ENCODE results near the gene XRCC4.

Gene XRCC4

DNA sequence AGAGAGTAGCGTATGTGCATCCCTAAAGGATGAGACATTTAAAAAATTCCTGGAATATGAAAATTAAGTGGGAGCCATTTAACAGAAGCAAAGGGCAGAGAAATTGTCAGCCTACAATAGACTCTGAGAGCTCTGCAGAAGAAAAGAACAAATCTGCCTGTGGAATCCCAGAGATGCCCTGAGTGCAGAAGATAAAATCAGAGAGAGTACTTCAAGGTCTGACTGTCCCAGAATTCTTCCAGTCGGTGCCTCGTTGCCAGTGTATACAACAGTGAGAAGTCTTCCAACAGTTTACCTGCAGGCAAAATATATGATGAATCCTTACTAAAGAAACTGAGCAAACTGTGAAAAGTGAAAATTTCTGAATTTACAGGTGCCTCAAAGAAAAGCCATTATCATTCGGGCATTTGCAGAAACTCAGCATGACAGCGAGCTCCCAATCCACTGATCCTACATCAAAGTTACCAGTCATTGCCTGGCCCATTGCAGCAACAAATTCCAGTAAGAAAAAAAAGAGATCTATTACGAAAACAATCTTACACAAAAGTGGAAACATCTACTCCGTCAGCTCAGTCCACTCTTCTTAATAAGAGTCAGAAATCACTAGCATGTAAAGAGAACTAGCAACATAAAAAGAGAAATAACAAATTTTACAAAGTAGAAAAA is 301.4 kb downstream of the XRCC4 start:
- no peak overlapping the region for H3K4me3 ChIP-seq (ENCODE audit: insufficient read depth, low read depth, low read length)
- H3K27me3 ChIP-seq (ENCODE audit: control insufficient read depth, insufficient read depth, low read length, poor library complexity, severe bottlenecking): no peaks in the 10 kb centered on the region
- H3K27ac ChIP-seq (ENCODE audit: insufficient read depth, low read depth, low read length, poor library complexity, severe bottlenecking): peak overlapping the region; percentile 17
- no peaks in the 10 kb centered on the region for H3K9me3 ChIP-seq (ENCODE audit: control insufficient read depth, low read length)
- H3K4me1 ChIP-seq (ENCODE audit: control insufficient read depth, insufficient read depth, low read length): peaks cover 6% of the 10 kb centered on the region
- H3K36me3 ChIP-seq (ENCODE audit: control insufficient read depth, insufficient read depth, low read length): no peaks in the 10 kb centered on the region
- 52 to 55% methylated on average over 6 to 7 of the region's 7 CpGs for WGBS, 2 experiments

DNA sequence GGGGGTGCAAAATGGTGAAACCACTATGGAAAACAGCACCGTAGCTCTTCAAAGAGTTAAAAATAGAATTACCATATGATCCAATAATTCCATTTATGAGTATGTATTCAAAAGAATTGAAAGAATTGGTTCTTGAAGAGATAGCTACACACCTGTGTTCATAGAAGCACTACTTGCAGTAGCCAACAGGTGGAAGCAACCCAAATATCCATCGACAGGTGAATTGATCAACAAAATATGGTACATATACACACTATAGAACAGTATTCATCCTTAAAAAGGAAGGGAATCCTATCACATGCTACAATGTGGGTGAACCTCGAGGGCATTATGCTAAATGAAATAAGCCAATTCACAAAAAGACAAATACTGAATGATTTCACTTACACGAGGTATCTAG is 308.5 kb downstream of the XRCC4 start:
- no peaks in the 10 kb centered on the region for H3K36me3 ChIP-seq (ENCODE audit: control insufficient read depth, insufficient read depth, low read length)
- H3K9me3 ChIP-seq (ENCODE audit: control insufficient read depth, low read length): no peaks in the 10 kb centered on the region
- H3K4me1 ChIP-seq (ENCODE audit: control insufficient read depth, insufficient read depth, low read length): no peaks in the 10 kb centered on the region
- no peak overlapping the region for H3K4me3 ChIP-seq (ENCODE audit: insufficient read depth, low read depth, low read length)
- no peak overlapping the region for H3K27ac ChIP-seq (ENCODE audit: insufficient read depth, low read depth, low read length, poor library complexity, severe bottlenecking)
- whole genome bisulfite sequencing, 2 experiments: 98 to 100% methylated on average over 2 to 3 of the region's 4 CpGs
- no peaks in the 10 kb centered on the region for H3K27me3 ChIP-seq (ENCODE audit: control insufficient read depth, insufficient read depth, low read length, poor library complexity, severe bottlenecking)

DNA sequence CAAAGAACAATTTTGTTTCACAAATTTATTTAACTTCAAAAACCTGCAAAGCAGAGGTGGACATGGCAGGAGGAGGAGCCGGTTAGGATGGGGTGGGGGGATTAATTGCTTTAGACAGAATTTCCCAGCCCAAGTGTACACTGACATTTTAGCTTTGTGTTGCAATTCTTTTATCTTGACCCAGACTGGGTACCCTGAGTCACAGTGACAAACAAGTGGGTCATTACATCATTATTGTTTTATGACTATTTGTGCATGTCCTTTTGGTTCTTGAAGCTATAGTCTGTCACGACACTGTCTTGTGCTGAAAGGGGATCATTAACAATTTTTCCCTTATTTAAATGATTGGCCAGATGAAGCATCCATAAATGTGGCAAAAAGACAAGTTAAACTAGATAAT is 309.7 kb downstream of the XRCC4 start:
- Histone ChIP-seq H3K36me3 (ENCODE audit: control insufficient read depth, insufficient read depth, low read length) (no peaks in the 10 kb centered on the region), H3K27ac (ENCODE audit: insufficient read depth, low read depth, low read length, poor library complexity, severe bottlenecking) (no peak overlapping the region), H3K27me3 (ENCODE audit: control insufficient read depth, insufficient read depth, low read length, poor library complexity, severe bottlenecking) (no peaks in the 10 kb centered on the region), H3K4me1 (ENCODE audit: control insufficient read depth, insufficient read depth, low read length) (no peaks in the 10 kb centered on the region), H3K9me3 (ENCODE audit: control insufficient read depth, low read length) (no peaks in the 10 kb centered on the region), H3K4me3 (ENCODE audit: insufficient read depth, low read depth, low read length) (no peak overlapping the region)
- WGBS, 2 experiments: 100% methylated on average over 2 of the region's 2 CpGs

DNA sequence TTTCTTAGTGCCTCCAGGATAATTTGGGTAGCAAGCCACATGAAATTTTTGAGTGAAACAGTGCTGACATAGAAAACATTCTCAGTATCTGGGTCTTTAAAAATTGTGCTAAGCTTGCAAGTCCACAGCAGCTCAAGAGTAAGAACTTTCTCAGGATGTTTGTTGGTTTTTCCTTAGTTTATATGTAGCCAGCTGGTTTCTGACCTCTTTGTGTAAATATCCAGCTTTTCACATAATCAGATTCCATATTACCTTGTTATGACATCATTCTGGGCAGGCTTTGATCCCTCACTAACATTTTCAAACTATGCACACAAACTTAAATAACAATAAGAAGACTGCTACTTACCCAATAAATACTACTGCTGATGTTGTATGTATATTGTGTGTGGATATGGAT is 311.3 kb downstream of the XRCC4 start:
- no peaks in the 10 kb centered on the region for H3K4me1 ChIP-seq (ENCODE audit: control insufficient read depth, insufficient read depth, low read length)
- H3K27me3 ChIP-seq (ENCODE audit: control insufficient read depth, insufficient read depth, low read length, poor library complexity, severe bottlenecking): no peaks in the 10 kb centered on the region
- H3K9me3 ChIP-seq (ENCODE audit: control insufficient read depth, low read length): no peaks in the 10 kb centered on the region
- H3K4me3 ChIP-seq (ENCODE audit: insufficient read depth, low read depth, low read length): no peak overlapping the region
- H3K27ac ChIP-seq (ENCODE audit: insufficient read depth, low read depth, low read length, poor library complexity, severe bottlenecking): no peak overlapping the region
- no peaks in the 10 kb centered on the region for H3K36me3 ChIP-seq (ENCODE audit: control insufficient read depth, insufficient read depth, low read length)

DNA sequence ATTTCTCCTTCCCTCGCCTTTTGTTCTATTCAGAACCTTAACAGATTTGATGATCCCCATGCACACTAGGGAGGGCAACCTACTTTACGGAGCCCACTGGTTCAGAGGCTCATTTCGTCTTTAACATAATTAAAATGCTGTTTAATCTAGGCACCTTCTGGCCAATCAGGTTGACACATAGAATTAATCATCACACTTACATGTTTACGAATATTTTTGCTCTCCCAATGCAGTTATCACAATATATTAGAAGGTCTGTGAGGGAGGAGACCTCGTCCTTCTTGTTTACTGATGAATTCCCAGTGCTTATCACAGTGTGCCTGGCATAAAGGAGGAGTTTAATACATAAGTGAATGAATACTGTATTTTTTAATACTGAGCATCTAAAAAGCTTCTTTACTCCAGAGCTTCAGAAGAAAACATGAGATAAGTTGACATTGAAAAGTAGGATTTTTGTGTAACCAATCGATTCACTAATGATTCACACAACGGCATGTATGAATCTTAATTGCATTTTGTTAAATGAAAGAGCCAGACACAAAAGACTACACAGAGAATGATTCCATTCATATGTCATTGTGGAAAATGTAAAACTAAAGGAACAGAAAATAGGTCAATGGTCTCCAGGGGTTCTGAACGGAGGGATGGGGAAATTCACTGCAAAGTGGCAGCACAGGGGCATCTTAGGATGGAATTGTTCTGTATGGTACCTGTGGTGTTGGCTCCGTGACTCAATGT is 315.6 kb downstream of the XRCC4 start:
- 90 to 95% methylated on average over 7 to 9 of the region's 9 CpGs for WGBS, 2 experiments
- Histone ChIP-seq H3K36me3 (ENCODE audit: control insufficient read depth, insufficient read depth, low read length) (no peaks in the 10 kb centered on the region), H3K27me3 (ENCODE audit: control insufficient read depth, insufficient read depth, low read length, poor library complexity, severe bottlenecking) (no peaks in the 10 kb centered on the region), H3K4me3 (ENCODE audit: insufficient read depth, low read depth, low read length) (no peak overlapping the region), H3K4me1 (ENCODE audit: control insufficient read depth, insufficient read depth, low read length) (no peaks in the 10 kb centered on the region), H3K27ac (ENCODE audit: insufficient read depth, low read depth, low read length, poor library complexity, severe bottlenecking) (no peak overlapping the region), H3K9me3 (ENCODE audit: control insufficient read depth, low read length) (no peaks in the 10 kb centered on the region)

DNA sequence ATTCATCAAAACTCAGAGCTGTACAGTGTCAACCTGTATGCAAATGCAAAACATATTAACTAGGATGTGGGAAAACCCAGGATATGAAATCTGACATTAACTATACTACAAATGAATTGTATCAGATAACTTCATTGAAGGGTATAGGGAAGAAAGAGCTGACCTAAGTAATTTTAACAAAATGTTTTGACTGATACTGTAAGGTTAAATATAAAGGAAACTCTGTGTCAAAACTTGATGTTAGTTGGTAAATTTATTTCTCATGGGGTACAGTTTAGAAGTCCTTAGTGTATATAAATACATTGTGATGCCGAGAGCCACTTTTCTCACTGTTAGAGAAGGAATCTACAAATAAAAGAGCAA is 316.1 kb downstream of the XRCC4 start:
- no peak overlapping the region for H3K4me3 ChIP-seq (ENCODE audit: insufficient read depth, low read depth, low read length)
- WGBS, 2 experiments: 94 to 100% methylated on average over 1 of the region's 1 CpG
- no peaks in the 10 kb centered on the region for H3K9me3 ChIP-seq (ENCODE audit: control insufficient read depth, low read length)
- H3K36me3 ChIP-seq (ENCODE audit: control insufficient read depth, insufficient read depth, low read length): no peaks in the 10 kb centered on the region
- no peaks in the 10 kb centered on the region for H3K4me1 ChIP-seq (ENCODE audit: control insufficient read depth, insufficient read depth, low read length)
- no peak overlapping the region for H3K27ac ChIP-seq (ENCODE audit: insufficient read depth, low read depth, low read length, poor library complexity, severe bottlenecking)
- no peaks in the 10 kb centered on the region for H3K27me3 ChIP-seq (ENCODE audit: control insufficient read depth, insufficient read depth, low read length, poor library complexity, severe bottlenecking)

DNA sequence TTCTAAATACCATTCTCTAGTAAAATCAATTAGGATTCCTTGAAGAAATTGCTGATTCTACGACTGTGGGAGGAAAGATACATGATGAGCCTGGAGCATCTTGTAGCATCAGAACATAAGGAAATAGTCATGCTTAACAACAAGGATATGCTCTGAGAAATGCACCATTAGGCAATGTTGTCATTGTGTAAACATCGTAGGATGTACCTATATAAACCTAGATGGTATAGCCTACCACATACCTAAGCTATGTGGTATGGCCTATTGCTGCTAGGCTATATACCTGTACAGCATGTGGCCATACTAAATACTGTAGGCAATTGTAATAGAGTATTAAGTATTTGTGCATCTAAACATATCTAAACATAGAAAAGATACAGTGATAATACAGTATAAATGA is 316.8 kb downstream of the XRCC4 start:
- H3K4me1 ChIP-seq (ENCODE audit: control insufficient read depth, insufficient read depth, low read length): no peaks in the 10 kb centered on the region
- no peaks in the 10 kb centered on the region for H3K9me3 ChIP-seq (ENCODE audit: control insufficient read depth, low read length)
- no peak overlapping the region for H3K4me3 ChIP-seq (ENCODE audit: insufficient read depth, low read depth, low read length)
- no peaks in the 10 kb centered on the region for H3K36me3 ChIP-seq (ENCODE audit: control insufficient read depth, insufficient read depth, low read length)
- WGBS, 2 experiments: 98 to 100% methylated on average over 1 to 2 of the region's 2 CpGs
- no peaks in the 10 kb centered on the region for H3K27me3 ChIP-seq (ENCODE audit: control insufficient read depth, insufficient read depth, low read length, poor library complexity, severe bottlenecking)
- no peak overlapping the region for H3K27ac ChIP-seq (ENCODE audit: insufficient read depth, low read depth, low read length, poor library complexity, severe bottlenecking)

DNA sequence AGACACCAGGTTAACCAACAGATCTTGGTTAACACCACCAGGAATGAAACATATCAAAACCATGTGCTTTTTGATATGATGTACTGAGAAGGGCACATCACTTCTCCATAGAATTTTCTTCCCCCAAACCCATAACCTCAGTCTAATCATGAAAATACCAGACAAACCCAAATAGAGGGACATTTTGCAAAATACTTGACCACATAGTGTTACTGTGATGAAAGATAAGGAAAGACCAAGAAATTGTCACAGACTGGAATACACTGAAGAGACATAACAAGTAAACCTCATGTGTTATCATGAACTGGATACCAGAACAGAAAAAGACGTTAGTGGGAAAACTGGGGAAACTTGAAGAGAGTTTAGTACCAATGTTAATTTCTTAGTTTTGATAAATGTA is 319.3 kb downstream of the XRCC4 start:
- Histone ChIP-seq H3K27ac (ENCODE audit: insufficient read depth, low read depth, low read length, poor library complexity, severe bottlenecking) (no peak overlapping the region), H3K4me3 (ENCODE audit: insufficient read depth, low read depth, low read length) (no peak overlapping the region), H3K36me3 (ENCODE audit: control insufficient read depth, insufficient read depth, low read length) (no peaks in the 10 kb centered on the region), H3K27me3 (ENCODE audit: control insufficient read depth, insufficient read depth, low read length, poor library complexity, severe bottlenecking) (no peaks in the 10 kb centered on the region), H3K9me3 (ENCODE audit: control insufficient read depth, low read length) (no peaks in the 10 kb centered on the region), H3K4me1 (ENCODE audit: control insufficient read depth, insufficient read depth, low read length) (no peaks in the 10 kb centered on the region)
- 82 to 90% methylated on average over 1 of the region's 1 CpG for WGBS, 2 experiments

DNA sequence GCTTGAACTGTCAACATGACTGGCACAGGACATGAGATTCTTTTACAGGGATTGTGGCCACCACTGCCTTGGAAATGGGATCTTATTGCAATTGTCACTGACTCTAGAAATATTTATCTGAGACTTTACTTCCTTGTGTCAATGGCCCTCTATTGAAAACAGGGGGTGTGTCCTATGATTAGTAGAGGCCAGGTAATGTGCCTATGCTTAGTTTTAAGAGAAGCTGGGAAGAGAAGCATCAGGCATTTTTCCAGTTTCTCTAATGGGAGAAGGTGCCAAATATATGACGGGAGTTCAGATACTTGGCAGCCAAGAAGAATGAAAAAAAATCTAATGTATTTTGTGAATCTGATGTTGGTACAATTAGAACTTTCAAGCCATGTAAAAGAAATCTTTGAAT is 320.3 kb downstream of the XRCC4 start:
- Histone ChIP-seq H3K4me3 (ENCODE audit: insufficient read depth, low read depth, low read length) (no peak overlapping the region), H3K36me3 (ENCODE audit: control insufficient read depth, insufficient read depth, low read length) (no peaks in the 10 kb centered on the region), H3K9me3 (ENCODE audit: control insufficient read depth, low read length) (no peaks in the 10 kb centered on the region), H3K4me1 (ENCODE audit: control insufficient read depth, insufficient read depth, low read length) (no peaks in the 10 kb centered on the region), H3K27ac (ENCODE audit: insufficient read depth, low read depth, low read length, poor library complexity, severe bottlenecking) (no peak overlapping the region), H3K27me3 (ENCODE audit: control insufficient read depth, insufficient read depth, low read length, poor library complexity, severe bottlenecking) (no peaks in the 10 kb centered on the region)
- WGBS, 2 experiments: 92 to 97% methylated on average over 1 of the region's 1 CpG

DNA sequence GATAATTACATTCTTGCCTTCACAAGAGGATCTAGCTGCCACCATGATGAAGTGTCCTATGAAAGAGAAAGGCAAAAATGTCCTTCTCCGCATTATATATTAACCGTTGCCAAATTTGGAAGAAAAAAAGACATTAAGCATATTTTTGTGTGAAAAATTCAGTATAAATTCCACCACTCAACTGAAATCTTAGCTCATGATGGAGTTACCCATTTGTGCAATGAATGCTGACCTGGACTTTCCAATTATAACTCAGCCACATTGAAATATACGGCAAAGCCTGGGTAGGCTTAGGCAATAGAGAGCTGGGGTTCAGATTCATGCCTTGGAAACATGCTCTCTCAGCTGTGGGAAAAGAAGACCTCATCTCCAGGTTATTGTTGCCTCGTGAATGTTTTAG is 322.9 kb downstream of the XRCC4 start:
- Histone ChIP-seq H3K4me1 (ENCODE audit: control insufficient read depth, insufficient read depth, low read length) (peaks cover 3% of the 10 kb centered on the region), H3K27ac (ENCODE audit: insufficient read depth, low read depth, low read length, poor library complexity, severe bottlenecking) (no peak overlapping the region), H3K9me3 (ENCODE audit: control insufficient read depth, low read length) (no peaks in the 10 kb centered on the region), H3K4me3 (ENCODE audit: insufficient read depth, low read depth, low read length) (no peak overlapping the region), H3K27me3 (ENCODE audit: control insufficient read depth, insufficient read depth, low read length, poor library complexity, severe bottlenecking) (no peaks in the 10 kb centered on the region), H3K36me3 (ENCODE audit: control insufficient read depth, insufficient read depth, low read length) (no peaks in the 10 kb centered on the region)
- WGBS, 2 experiments: 94 to 98% methylated on average over 3 to 4 of the region's 4 CpGs

Data from ectodermal cell (in vitro differentiated cells).